HEK293T (cell line): ENCODE data around the gene FBXL17.

Experiments
- ARNT ChIP-seq: fragments of 450-650 bp; IDR thresholded peaks from 2 replicates; pipeline ENCODE4 v1.6.1; 2017; ENCODE audit warnings: mild to moderate bottlenecking
- BHLHE40 ChIP-seq: fragments of 450-650 bp; IDR thresholded peaks from 2 replicates; pipeline ENCODE4 v1.6.1; 2016; ENCODE audit warnings: mild to moderate bottlenecking, moderate library complexity, borderline replicate concordance
- CTBP1 ChIP-seq: fragments of 450-650 bp; IDR thresholded peaks from 2 replicates; pipeline ENCODE4 v1.6.1; 2016; ENCODE audit warnings: borderline replicate concordance
- ELF4 ChIP-seq: fragments of 450-650 bp; IDR thresholded peaks from 2 replicates; pipeline ENCODE4 v1.6.1; 2017; ENCODE audit warnings: antibody characterized with exemption
- FOXA1 ChIP-seq: fragments of 450-650 bp; IDR thresholded peaks from 2 replicates; pipeline ENCODE4 v1.6.1; 2016; ENCODE audit warnings: mild to moderate bottlenecking
- FOXK2 ChIP-seq: fragments of 450-650 bp; IDR thresholded peaks from 2 replicates; pipeline ENCODE4 v1.6.1; 2016; ENCODE audit warnings: mild to moderate bottlenecking
- FOXM1 ChIP-seq: fragments of 450-650 bp; IDR thresholded peaks from 2 replicates; pipeline ENCODE4 v1.6.1; 2017; ENCODE audit warnings: mild to moderate bottlenecking, borderline replicate concordance
- HDGF ChIP-seq: fragments of 450-650 bp; IDR thresholded peaks from 2 replicates; pipeline ENCODE4 v1.6.1; 2017; ENCODE audit warnings: antibody characterized with exemption, borderline replicate concordance
- L3MBTL2 ChIP-seq: fragments of 450-650 bp; conservative IDR thresholded peaks from 2 replicates; pipeline ENCODE4 v1.6.1; 2016; ENCODE audit warnings: mild to moderate bottlenecking
- NFRKB ChIP-seq: fragments of 450-650 bp; IDR thresholded peaks from 2 replicates; pipeline ENCODE4 v1.6.1; 2016; ENCODE audit warnings: mild to moderate bottlenecking, moderate library complexity
- SP1 ChIP-seq: fragments of 450-650 bp; IDR thresholded peaks from 2 replicates; pipeline ENCODE4 v1.6.1; 2017
- ZNF384 ChIP-seq: fragments of 450-650 bp; IDR thresholded peaks from 2 replicates; pipeline ENCODE4 v1.6.1; 2016

DNA sequence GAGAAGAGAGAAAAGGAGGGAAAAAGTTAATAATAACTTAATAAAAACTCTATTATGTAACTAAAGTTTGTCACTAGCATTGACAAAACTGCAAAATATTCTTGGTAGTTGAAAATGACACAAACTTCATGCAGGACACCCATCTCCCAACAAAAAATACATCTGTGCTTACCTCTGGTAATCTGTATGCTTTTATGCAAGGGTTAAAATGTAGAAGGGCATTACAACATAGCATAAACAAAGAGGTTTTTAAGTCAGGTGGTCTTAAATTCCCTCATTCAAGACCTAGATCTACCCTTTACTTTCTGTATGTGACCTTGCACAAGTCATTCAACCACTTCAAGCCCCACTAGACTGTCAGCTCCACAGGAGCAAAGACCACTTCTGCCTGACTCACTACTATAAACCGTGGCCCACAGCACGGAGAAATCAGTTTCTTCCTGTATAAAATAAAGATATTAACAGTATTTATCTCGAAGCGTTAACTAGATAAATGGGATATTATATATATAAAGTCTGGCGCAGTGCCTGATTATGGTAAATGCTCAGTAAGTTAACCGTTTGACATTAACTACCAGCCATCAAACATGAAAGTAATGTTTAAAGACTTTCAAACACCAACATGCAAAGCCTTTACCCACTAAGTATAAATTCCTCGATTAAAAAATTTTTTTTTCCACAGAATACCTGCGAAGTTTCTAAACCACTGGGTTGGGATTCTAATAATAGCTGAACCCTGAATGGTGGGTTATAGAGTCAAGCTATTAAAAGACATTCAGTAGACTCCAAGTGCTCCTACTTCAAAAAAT is 2.0 kb downstream of the FBXL17 start:
- no peak for TF ChIP-seq ZNF384
- TF ChIP-seq NFRKB = no peak
- TF ChIP-seq ARNT = no peak
- no peak for TF ChIP-seq BHLHE40
- no peak for TF ChIP-seq FOXA1
- no peak for TF ChIP-seq FOXM1
- TF ChIP-seq HDGF = no peak
- no peak for TF ChIP-seq FOXK2
- no peak for TF ChIP-seq CTBP1
- TF ChIP-seq L3MBTL2 = no peak
- TF ChIP-seq SP1 = no peak
- TF ChIP-seq ELF4 = no peak
